CD4-positive, alpha-beta T cell treated with Interleukin-4 for 1 hour (primary cell): ENCODE results near the gene CDH12.

Experiments
- DNase-seq, 2 donors: peaks; one replicate each; pipeline ENCODE4 v3.0.0-alpha.2; 2020 to 2022

CDH12 gene

DNA sequence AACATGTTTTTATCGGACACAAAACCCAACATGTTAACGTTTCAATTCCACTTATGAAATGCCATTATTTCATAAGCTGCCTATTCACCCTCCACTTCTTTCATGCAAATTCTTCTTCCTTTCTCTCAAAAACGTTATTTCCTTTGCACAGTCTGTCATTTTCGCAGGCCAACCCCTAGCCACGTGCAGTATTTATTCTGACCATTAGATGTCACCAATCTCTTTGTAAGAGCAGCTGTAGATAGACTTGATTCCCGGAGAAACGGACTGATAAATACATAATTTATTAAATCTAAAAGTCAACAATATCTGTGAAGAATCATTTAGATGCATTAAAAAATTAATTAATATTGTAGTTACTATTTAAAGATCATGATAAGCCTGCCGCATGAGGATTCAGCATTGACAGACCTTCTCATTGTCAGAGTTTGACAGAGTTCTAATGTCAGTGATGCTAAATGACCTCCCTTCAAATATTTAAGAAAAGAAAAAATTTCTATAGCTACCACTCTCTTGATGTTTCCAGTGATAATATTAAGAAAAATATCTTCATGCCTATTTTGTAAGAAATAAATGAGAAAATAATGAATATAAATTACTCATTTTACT is 933.6 kb downstream of the CDH12 start:
- no peak for DNase-seq

DNA sequence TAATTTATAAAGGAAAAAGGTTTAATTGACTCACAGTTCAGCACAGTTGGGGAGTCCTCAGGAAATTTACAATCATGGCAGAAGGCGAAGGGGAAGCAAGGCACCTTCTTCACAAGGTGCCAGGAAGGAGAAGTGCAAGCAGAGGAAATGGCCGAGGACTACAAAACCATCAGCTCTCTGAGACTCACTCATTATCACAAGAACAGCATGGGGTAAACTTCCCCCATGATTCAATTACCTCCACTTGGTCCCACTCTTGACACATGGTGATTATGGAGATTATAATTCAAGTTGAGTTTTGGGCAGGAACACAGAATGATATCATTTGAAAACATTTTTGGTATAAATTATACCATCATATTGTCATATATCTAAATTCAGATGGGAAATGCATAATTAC is 934.7 kb downstream of the CDH12 start:
- DNase-seq, result no peak

DNA sequence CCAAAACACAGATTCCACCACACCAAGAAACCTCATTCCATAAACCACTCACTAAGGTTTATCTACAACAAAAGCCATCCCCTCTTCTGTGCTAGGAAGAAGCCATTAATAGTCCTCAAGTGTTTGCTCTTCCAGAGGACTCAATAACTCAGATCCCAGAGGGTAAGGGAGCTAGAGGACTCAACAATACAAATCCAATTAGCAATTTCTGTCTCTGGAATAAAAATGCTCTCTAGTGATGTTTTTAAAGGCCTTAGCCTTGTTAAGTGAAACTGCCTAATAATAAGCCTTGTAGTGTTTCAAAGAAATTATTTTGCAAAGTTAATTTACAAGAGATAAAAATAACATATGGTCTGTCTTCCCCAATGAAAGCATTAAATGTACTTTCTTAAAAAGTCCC is 942.4 kb downstream of the CDH12 start:
- no peak for DNase-seq

DNA sequence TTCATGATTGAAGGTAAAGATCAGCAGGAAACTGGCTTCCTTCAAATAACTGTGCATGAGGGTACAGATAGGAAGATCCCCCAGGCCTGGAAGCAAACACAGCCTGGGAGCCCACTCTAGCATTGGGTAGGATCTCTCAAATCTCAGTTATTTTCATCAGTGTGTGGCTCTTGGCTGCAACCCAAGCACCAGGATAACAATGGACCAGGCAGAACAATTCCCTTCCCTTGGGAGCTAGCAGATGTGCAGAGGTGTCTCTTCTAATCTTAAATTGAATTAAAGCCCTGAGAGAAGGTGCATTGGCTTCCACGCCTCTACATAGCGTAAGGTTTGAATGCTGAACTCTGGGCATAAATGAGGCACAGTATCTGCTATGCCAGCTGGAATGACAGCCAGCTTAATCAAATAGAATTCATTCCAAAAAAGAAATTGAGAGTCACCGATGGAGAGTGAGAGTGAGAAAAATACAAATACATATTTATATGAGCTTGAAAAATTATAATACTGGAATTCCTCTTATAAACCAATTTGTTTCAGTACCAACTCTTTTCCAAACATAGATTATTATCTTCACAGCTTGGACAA is 957.3 kb downstream of the CDH12 start:
- DNase-seq, result no peak

DNA sequence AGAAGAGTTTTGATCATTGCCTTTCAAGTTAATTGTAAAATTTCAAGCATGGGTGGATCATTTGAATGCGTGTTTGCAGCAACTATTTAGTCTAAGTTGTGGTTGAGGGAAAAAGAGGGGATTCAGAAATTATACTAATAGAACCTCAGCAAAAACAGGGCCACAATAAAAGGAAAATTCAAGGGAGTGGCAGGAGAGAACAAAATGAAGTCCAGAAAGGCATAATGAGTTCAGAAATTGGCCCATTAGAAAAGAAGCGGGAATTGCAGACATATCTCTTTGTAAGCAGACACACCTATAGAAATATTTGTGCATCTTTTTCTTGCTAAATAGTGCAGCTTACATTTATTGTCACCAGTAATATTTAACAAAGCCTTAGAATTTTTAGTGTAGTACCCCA is 960.0 kb downstream of the CDH12 start:
- DNase-seq, result no peak

DNA sequence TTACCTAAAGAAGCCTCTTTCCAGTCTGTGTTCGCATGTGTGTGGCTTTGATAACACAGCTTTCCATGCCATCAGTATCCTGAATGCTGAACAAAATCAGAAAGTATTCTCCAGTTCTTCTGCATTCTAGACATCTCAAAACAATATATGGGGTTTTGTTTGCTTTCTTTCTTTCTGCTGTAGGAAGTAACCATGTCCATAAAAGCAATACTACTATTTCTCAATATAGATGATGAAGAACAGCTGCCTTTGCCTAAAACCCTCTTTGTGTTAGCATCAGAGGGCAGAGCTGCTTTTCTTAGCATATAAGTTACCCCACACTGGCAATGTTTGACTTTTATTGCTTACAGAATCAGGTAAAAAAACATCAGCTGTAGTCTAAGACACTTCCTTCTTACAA is 963.6 kb downstream of the CDH12 start:
- no peak for DNase-seq

DNA sequence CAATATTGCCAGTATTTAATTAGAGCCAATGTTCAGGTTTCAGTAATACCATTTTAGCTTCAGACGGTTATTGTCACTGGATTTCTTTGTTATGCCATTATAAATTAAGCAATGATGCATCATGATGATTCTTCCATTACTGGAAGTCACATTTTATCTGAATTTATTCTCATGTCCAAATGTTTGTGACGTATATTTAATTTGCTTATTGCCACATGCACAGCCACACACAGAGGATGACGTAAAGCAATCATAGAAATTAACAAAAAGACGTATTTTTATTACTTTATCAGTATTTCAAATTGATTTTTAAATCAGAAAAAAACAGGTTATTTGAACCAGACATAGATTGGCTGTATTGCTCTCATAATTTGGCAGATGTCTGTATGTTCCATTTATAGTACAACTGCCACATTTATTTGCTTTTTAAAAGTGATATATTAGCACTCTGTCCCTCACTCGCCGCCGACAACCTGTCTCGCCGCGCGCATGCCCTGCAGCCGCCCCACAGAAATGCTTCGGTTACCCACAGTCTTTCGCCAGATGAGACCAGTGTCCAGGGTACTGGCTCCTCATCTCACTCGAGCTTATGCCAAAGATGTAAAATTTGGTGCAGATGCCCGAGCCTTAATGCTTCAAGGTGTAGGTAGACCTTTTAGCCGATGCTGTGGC is 970.9 kb downstream of the CDH12 start:
- no peak for DNase-seq

DNA sequence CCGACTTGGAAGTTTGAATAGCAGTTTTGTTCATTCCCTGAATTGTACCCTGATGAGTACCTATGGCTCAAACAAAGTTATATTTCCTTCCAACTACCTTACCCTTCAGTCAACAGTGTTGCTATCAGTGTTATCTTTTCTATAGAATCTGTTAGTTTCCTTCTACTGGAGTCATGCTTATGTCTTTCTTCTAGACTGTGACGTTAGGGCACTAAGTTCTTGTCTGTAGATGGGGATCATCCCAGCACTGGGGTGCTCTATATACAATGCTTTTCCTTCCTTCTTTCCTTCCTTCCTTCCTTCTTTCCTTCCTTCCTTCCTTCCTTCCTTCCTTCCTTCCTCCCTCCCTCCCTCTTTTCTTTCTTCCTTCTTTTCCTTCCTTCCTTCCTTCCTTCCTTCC is 973.0 kb downstream of the CDH12 start:
- no peak for DNase-seq

DNA sequence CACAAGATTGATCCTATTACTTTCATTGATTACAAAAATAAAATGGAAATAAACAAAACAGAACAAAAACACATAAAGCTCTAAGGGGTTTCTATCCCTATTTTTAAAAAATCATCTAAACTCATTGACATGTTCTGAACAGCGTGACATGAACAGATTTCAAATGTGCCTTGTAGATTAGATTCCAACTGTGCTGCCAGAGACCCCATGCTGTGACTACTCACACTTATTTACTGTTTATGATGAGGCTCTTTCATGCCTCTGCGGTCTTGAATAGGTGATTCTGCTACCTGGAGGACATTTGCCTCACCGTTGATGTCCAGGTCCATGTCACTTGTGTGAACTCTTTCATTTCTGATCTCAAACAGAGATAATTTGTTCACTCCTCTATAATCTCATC is 990.2 kb downstream of the CDH12 start:
- DNase-seq, result no peak

DNA sequence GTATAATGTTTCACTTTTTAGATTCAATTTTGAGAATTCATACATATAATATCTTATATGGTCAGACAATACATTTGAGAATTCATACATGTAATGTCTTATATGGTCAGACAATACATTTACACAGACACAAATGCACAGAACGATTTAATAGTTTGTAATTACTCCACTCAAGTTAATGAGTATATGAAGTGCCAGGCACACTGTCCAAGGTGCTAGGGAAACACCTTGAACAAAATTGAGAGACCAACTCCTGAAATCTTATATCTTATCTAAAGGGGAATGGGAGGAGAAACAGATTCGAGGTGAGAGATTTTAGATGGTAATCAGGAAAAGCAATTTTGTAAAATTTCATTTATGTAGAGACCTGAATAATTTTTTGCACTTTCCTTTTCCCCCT is 994.7 kb downstream of the CDH12 start:
- no peak for DNase-seq

DNA sequence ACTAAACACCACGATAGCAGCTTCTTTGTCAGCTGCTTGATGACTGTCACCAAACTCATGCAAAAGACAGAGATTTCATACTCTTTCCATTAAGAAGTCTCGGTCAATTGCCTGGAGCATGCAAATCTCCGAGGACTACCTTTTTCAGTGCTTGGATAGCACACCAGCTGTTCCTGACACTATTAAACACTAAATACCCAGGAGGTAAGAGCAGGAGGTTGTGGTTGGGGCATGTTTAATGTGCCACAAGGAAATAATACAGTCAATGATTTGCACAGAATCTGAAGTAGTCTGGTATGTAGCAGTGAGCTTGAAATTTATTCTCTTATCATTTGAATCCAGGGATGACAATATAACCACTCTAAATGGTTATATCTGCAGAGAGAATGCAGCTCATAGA is 996.2 kb downstream of the CDH12 start:
- no peak for DNase-seq

DNA sequence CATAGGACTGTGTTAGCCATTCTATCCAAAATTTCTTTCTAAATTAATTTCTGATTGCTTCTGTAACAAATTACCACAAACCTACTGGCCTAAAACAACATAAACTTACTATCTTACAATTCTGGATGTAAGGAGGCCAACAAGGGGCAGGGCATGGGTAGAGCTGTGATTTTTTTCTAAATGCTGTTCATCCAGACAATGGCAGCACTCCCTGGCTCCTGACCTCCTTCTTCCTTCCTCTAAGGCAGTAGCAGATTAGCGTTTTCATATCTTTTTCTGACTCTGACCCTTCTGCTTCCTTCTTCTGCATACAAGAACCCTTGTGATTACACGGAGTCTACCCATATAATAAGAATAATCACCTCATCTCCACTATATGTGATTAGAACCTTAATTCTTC is 1005.8 kb downstream of the CDH12 start:
- DNase-seq, result no peak

DNA sequence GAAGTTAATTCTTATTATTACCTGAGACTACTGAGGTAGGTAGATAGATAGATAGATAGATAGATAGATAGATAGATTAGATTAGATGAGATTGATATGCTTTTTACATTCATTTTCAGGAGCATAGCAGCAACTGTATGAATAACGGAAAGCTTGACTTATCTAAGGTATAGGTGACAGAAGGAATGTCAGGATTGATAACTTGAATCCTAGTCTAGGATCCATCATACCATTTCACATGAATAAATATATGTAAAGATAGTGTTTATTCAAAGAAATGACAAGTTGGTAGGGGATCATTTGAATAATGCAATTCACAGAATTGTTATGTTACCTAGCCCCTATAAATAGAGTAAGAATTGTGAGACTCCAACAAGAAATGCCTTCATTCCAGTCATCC is 1008.2 kb downstream of the CDH12 start:
- DNase-seq, result no peak

DNA sequence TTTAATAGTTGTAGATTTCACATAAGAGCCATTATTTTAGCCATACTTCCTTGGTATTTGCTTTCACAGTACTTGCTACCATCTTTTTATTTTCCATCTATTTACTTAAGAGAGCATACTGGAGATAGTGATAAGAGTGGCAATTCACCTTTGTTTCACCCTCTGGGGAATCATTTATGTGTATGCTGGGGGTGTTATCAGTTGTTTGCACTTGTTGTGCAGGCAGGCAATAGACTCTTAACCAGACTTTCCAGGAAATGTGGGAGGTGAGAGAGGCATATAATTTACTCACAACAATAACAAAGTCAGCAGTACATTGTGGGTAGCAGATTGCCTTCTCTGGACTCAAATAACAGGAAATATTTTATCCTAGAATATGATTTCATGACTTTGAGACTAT is 1018.3 kb downstream of the CDH12 start:
- no peak for DNase-seq

DNA sequence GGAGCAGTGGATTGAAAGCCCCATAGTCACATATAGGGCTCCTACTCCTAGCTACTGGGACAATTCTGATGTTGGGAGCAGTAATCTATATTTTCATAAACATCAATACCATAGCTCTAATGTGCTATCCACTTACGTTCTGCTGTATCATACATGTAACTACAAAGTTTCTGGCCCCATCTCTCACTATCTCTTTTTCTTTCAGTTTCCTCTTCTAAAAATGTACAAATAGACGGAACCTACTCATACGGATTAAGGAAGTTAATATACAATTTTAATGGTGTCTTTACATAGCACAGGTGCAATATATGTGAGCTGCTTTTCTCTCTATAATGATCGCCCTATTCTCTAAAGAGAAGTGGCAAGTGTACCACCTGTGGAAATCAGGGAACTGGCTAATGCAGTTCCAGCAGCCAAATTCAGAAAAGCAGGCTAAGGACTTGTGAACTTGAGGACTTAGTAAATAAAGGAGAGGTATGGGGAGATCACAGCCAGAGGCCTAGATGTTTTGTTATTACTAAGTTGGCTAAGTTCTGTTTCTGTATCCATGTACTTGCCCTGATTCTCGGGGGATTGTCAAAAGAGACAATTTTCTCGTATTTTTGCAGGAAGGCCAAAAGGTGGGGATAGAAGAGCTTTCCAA is 1021.9 kb downstream of the CDH12 start:
- no peak for DNase-seq

DNA sequence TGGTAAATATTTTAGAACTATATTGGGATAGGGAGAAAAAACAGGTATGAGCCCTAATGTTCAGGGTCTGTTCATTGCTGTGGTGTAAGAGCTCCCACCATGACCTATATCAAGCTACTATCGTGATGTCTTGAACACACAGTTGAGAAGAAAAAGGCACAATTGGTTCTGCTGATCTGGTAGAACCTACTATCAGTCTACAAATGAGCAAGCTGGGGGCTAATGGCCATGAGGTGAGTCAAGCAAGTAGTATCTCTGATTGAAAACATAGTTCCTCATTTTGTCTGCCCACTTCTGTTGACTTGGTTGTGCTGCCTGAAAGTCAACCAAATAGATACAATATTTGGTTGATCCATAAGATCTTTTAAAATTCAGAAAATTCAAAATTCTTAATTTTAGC is 1026.3 kb downstream of the CDH12 start:
- no peak for DNase-seq

DNA sequence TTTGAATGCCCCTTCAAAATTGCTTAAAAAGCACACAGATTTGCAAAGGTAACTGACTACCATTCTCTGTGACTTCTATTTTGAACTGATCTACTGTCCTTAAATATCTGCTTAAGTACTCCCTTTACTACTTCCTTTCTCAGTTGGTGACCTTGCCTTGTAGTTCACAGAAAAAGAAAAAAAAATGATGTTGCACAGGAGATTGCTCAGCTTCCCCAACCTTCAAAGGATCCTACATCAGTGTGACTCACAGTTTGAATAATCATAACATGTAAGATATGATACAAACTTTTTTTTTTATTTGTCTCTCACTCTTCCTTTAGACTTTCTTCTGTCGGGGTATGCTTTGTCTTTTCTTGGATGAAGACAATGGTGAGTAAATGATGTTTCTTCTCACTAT is 1029.6 kb downstream of the CDH12 start:
- DNase-seq, result no peak

DNA sequence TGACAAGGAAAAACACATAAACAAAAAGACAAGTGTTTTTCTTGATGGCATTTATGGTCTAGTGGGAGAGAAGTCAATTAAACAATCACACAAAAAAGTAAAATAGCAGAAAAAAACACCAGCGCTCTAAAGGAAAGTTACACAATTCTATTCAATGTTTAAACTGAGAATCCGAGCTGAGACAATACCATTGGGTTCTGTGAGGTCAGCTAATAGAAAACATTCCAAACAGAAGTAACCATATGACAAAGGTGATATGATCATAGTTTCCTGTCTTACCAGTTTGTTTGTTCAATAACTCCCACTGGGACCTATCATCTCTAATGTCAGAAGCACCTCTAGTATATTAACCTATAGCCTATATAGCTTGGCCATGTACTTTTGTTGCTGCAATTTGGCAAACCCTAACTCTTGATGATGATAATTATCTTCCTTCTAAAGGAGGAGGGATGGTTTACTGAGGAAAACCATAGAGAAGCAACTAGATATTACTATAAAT is 1030.0 kb downstream of the CDH12 start:
- DNase-seq, result no peak

DNA sequence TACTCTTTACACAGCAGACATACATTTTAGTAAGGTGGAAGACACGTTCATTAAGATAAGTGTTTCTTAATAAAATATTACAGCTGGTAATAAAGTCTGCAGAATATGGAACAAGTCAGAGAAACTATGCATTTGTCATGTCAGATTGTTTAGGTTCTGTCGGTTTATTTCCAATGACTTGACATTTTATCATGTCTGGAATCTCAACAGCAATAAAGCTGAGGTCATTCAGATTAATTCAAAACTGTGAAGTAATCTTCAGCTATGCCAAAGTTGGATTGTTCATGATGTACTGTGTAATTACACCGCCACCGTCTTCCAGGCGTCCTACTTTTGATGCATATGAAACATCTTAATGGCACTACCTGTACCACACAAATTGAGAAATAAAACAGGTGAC is 1032.6 kb downstream of the CDH12 start:
- no peak for DNase-seq

DNA sequence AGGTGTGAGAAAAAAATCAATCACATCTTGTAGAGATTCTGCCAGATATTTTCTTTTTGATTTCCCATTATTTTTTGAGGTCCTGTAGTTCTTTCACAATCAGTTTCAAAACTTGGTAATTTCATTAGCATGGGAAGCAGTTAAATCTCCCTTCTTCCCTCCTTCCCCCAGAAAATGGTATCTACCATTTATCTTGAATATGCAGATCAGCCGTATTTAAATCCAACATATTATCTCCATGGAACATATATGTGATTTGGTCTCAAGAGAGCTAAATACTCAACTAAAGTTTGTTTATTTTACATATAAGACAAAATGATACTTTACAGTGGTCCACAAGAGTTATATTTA is 1034.8 kb downstream of the CDH12 start:
- DNase-seq, result no peak

DNA sequence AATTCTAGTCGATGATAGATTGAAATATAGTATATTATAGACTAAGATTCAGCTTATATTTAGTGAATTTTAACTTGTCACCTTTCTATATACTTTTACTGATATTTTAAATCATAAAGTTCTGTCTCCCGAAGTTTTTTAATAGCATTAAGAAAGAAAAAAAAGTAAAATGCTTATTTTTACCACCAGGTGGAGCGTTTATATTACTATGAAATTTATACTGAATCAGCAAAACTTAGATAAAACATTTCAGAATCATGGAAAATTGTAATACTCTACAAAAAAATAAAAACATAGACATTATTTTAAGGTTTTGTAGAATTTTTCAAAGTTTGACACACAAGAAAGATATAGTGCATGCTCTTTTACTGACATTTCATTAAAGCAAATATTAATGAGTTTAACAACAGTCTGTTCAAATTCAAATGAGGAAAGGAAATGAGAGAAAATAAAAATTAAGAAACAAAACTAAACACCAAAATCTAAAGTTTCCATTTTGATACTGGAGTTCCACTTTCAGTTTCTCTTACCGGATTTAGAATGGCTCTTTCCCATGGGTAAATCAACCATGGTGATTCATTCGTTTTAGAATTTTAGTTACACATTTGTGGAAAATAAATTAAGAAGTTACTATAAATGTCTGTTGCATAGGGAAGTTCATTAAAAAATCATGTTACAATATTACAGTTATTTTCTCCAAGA is 1035.3 kb downstream of the CDH12 start:
- no peak for DNase-seq

DNA sequence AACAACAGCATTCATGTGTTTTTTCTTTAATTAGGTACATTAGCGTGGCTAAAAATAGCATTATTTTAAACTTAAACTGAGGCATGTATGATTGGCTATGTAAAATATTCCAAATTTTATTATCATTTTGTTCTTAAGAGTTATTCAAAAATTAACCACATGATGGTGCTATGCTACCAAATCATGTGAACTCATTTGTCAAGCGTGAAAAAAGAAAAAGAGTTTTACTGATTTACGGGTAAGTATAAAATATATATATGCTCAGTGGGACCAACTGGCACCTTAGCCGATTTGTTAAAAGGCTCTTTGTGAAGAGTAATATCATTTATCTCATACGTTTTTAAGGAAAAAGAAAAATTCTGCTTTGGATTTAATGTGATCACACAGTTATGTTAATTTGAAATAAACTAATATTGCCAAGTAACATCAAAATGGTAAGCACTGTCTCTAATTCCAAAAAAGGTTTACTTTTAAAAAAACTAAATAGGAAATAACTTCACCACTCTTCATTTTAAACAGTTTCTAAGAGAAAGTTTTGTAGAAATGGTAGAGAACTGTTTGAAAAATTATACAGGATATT is 1042.3 kb downstream of the CDH12 start:
- no peak for DNase-seq

DNA sequence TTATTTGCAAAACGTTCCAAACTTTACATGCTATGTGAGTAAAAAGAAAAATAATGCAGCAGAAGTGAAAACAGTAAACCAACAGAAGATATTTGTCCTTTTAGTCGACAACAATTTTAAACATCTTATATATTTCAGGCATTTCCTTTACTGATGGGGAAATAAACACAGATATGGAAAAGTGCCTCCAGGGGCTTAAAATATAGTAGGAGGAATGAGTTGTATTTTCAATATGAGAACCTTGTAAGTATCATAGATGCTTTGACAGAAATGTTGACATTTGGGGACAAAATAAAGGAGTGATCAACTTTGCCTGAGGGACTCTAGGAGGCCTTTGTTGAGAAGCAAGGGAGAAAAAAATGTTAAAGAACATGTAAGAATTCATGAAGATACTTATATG is 1043.5 kb downstream of the CDH12 start:
- no peak for DNase-seq
